ENCODE data around the gene TOX4. TPM values are rescaled to one million over a fixed set of nuclear protein-coding genes. Genes with fewer than 3 reads are reported as not detected.

Gene TOX4
- total and polyA plus RNA-seq, 9 of the 15 experiments (the other 6 are each of a cell fraction or from before 2014, with no cell fraction given), result 9.9 to 76.5 (median 41.0) TPM

- TF ChIP-seq ZC3H8 (IDR thresholded peaks at IDR 0.05) (no peak), MITF (IDR thresholded peaks at IDR 0.05) (no peak), VEZF1 (CRISPR knock-in tag; IDR thresholded peaks at IDR 0.05) (peak; percentile 90), E2F4 (CRISPR knock-in tag; IDR thresholded peaks at IDR 0.05; ENCODE audit: low read depth) (no peak), FOSL1 (tag; conservative IDR thresholded peaks at IDR 0.05) (no peak), CREM (IDR thresholded peaks at IDR 0.05; ENCODE audit: low read depth) (peak; percentile 29; the same call in 1 of the 2 replicates), SMAD1 (IDR thresholded peaks at IDR 0.05; ENCODE audit: low read depth, low read length, partially characterized antibody) (no peak), TCF7L2 (IDR thresholded peaks at IDR 0.05; ENCODE audit: low read depth, low read length) (peak; percentile 37; the same call in 1 of the 2 replicates), NFRKB (IDR thresholded peaks at IDR 0.05; ENCODE audit: low read depth) (no peak), EZH2 (IDR thresholded peaks at IDR 0.05; ENCODE audit: borderline replicate concordance, low read depth, low read length) (no peak), GATA2 (CRISPR knock-in tag; IDR thresholded peaks at IDR 0.05) (no peak), MTA1 (IDR thresholded peaks at IDR 0.05; ENCODE audit: borderline replicate concordance) (no peak), POLR2A (conservative IDR thresholded peaks at IDR 0.05) (peak; percentile 74), SNIP1 (IDR thresholded peaks at IDR 0.05; ENCODE audit: low read depth) (no peak), ZFP91 (CRISPR knock-in tag; IDR thresholded peaks at IDR 0.05) (no peak), BCL6 (CRISPR knock-in tag; IDR thresholded peaks at IDR 0.05) (no peak), FOXJ3 (CRISPR knock-in tag; IDR thresholded peaks at IDR 0.05) (no peak), POLR2G (IDR thresholded peaks at IDR 0.05; ENCODE audit: low read depth, low read length) (peak; percentile 79), ZBTB26 (CRISPR knock-in tag; IDR thresholded peaks at IDR 0.05) (no peak), NR3C1 (CRISPR knock-in tag; IDR thresholded peaks at IDR 0.05) (no peak), TAF1 (IDR thresholded peaks at IDR 0.05; ENCODE audit: control insufficient read depth, extremely low read depth, insufficient read depth, low read length, severe bottlenecking) (peak; percentile 56), TOE1 (IDR thresholded peaks at IDR 0.05; ENCODE audit: borderline replicate concordance) (no peak), TOE1 (CRISPR knock-in tag; IDR thresholded peaks at IDR 0.05; ENCODE audit: borderline replicate concordance, low read depth) (no peak), PPARD (CRISPR knock-in tag; IDR thresholded peaks at IDR 0.05) (no peak)
Observed at GRCh38 chr14:21525962-21526671, 49.1 kb downstream of the TOX4 start, which contains the start of gene SALL2 (continued).
